HEK293 (cell line): ENCODE data around the gene STRA8.

Source experiments
- BCL11B ChIP-seq: fragments of 450-650 bp; formaldehyde crosslinking; IDR thresholded peaks from 2 replicates; pipeline ENCODE4 v1.5.1; 2016; ENCODE audit warnings: low read depth, missing biosample characterization, missing genetic modification characterization
- EGR2 ChIP-seq: fragments of 450-650 bp; formaldehyde crosslinking; IDR thresholded peaks from 2 replicates; pipeline ENCODE4 v1.5.1; 2016; ENCODE audit warnings: low read depth, missing biosample characterization, missing genetic modification characterization
- ELK4 ChIP-seq: IDR thresholded peaks from 2 replicates; pipeline ENCODE4 v1.6.1; 2011; ENCODE audit warnings: mild to moderate bottlenecking, low read depth, low read length, borderline replicate concordance
- KLF10 ChIP-seq: fragments of 450-650 bp; IDR thresholded peaks from 2 replicates; pipeline ENCODE4 v1.5.1; 2018; ENCODE audit warnings: missing biosample characterization, mild to moderate bottlenecking, missing genetic modification characterization
- MEIS1 ChIP-seq: sonication (generic); formaldehyde crosslinking; IDR thresholded peaks from 2 replicates; pipeline ENCODE4 v1.8.1; 2022; ENCODE audit warnings: missing genetic modification reagents, mild to moderate bottlenecking, borderline replicate concordance
- PRDM6 ChIP-seq: fragments of 450-650 bp; formaldehyde crosslinking; IDR thresholded peaks from 2 replicates; pipeline ENCODE4 v1.5.1; 2017; ENCODE audit warnings: missing biosample characterization, missing genetic modification characterization
- REST ChIP-seq: fragments of 450-650 bp; formaldehyde crosslinking; IDR thresholded peaks from 2 replicates; pipeline ENCODE4 v1.5.1; 2016; ENCODE audit warnings: missing biosample characterization, missing genetic modification characterization
- ZBTB17 ChIP-seq: fragments of 450-650 bp; formaldehyde crosslinking; IDR thresholded peaks from 2 replicates; pipeline ENCODE4 v1.5.1; 2016; ENCODE audit warnings: missing biosample characterization, missing genetic modification characterization
- ZBTB44 ChIP-seq: fragments of 450-650 bp; IDR thresholded peaks from 2 replicates; pipeline ENCODE4 v1.5.1; 2018; ENCODE audit warnings: missing biosample characterization, mild to moderate bottlenecking, missing genetic modification characterization
- ZBTB48 ChIP-seq: fragments of 450-650 bp; formaldehyde crosslinking; IDR thresholded peaks from 2 replicates; pipeline ENCODE4 v1.5.1; 2016; ENCODE audit warnings: missing biosample characterization, missing genetic modification characterization
- ZEB2 ChIP-seq: fragments of 450-650 bp; formaldehyde crosslinking; IDR thresholded peaks from 2 replicates; pipeline ENCODE4 v1.5.1; 2016; ENCODE audit warnings: missing biosample characterization, missing genetic modification characterization
- ZIC2 ChIP-seq: fragments of 450-650 bp; formaldehyde crosslinking; IDR thresholded peaks from 2 replicates; pipeline ENCODE4 v1.5.1; 2016; ENCODE audit warnings: missing biosample characterization, missing genetic modification characterization
- ZNF112 ChIP-seq: fragments of 450-650 bp; formaldehyde crosslinking; IDR thresholded peaks from 2 replicates; pipeline ENCODE4 v1.5.0; 2017; ENCODE audit warnings: missing biosample characterization, missing genetic modification characterization
- ZNF239 ChIP-seq: fragments of 450-650 bp; formaldehyde crosslinking; IDR thresholded peaks from 2 replicates; pipeline ENCODE4 v1.5.1; 2016; ENCODE audit warnings: missing biosample characterization, missing genetic modification characterization
- ZNF37A ChIP-seq: fragments of 450-650 bp; IDR thresholded peaks from 2 replicates; pipeline ENCODE4 v1.5.1; 2018; ENCODE audit warnings: missing biosample characterization, missing genetic modification characterization
- ZNF391 ChIP-seq: fragments of 450-650 bp; formaldehyde crosslinking; IDR thresholded peaks from 2 replicates; pipeline ENCODE4 v1.5.1; 2016; ENCODE audit warnings: low read depth, missing biosample characterization, missing genetic modification characterization, borderline replicate concordance
- ZNF394 ChIP-seq: fragments of 450-650 bp; formaldehyde crosslinking; IDR thresholded peaks from 2 replicates; pipeline ENCODE4 v1.5.1; 2016; ENCODE audit warnings: missing biosample characterization, missing genetic modification characterization, mild to moderate bottlenecking, moderate library complexity, borderline replicate concordance
- ZNF518A ChIP-seq: fragments of 450-650 bp; formaldehyde crosslinking; conservative IDR thresholded peaks from 2 replicates; pipeline ENCODE4 v1.5.1; 2016; ENCODE audit warnings: low read depth, missing biosample characterization, missing genetic modification characterization
- ZNF548 ChIP-seq: fragments of 450-650 bp; formaldehyde crosslinking; IDR thresholded peaks from 2 replicates; pipeline ENCODE4 v1.5.1; 2016; ENCODE audit warnings: missing biosample characterization, missing genetic modification characterization
- ZNF585B ChIP-seq: fragments of 450-650 bp; formaldehyde crosslinking; IDR thresholded peaks from 2 replicates; pipeline ENCODE4 v1.5.1; 2016; ENCODE audit warnings: missing biosample characterization, missing genetic modification characterization
- ZNF645 ChIP-seq: fragments of 450-650 bp; formaldehyde crosslinking; IDR thresholded peaks from 2 replicates; pipeline ENCODE4; 2016; ENCODE audit warnings: missing biosample characterization, missing genetic modification characterization
- ZNF664 ChIP-seq: fragments of 450-650 bp; formaldehyde crosslinking; IDR thresholded peaks from 2 replicates; pipeline ENCODE4 v1.5.1; 2016; ENCODE audit warnings: missing biosample characterization, missing genetic modification characterization
- ZNF701 ChIP-seq: fragments of 450-650 bp; formaldehyde crosslinking; IDR thresholded peaks from 2 replicates; pipeline ENCODE4 v1.5.1; 2016; ENCODE audit warnings: missing biosample characterization, missing genetic modification characterization
- ZNF837 ChIP-seq: fragments of 450-650 bp; formaldehyde crosslinking; IDR thresholded peaks from 2 replicates; pipeline ENCODE4 v1.5.1; 2016; ENCODE audit warnings: missing biosample characterization, missing genetic modification characterization
- ZSCAN23 ChIP-seq: fragments of 450-650 bp; formaldehyde crosslinking; IDR thresholded peaks from 2 replicates; pipeline ENCODE4 v1.5.1; 2016; ENCODE audit warnings: missing biosample characterization, missing genetic modification characterization
- ZSCAN30 ChIP-seq: fragments of 450-650 bp; IDR thresholded peaks from 2 replicates; pipeline ENCODE4 v1.5.1; 2018; ENCODE audit warnings: missing biosample characterization, mild to moderate bottlenecking, missing genetic modification characterization, moderate library complexity

STRA8 gene

GRCh38 chr7:135281363-135281949, 47.8 kb downstream of the STRA8 start (continued):
- TF ChIP-seq BCL11B (tag by site-specific recombination) = no peak
- TF ChIP-seq ZEB2 (tag by site-specific recombination) = peak; percentile 46; the same call in 1 of the 2 replicates
- TF ChIP-seq MEIS1 (CRISPR knock-in tag) = no peak
- 0 out of 2 replicates have a peak, but pooled peaks have one; percentile 38 for TF ChIP-seq KLF10 (tag by site-specific recombination)
- TF ChIP-seq ZNF37A (tag by site-specific recombination) = no peak
- no peak for TF ChIP-seq PRDM6 (tag by site-specific recombination)
- TF ChIP-seq ZBTB48 = no peak
- no peak for TF ChIP-seq ZNF548 (tag by site-specific recombination)
- no peak for TF ChIP-seq ZNF391 (tag by site-specific recombination)
- 0 out of 2 replicates have a peak, but pooled peaks have one; percentile 17 for TF ChIP-seq REST (tag by site-specific recombination)
- 0 out of 2 replicates have a peak, but pooled peaks have one; percentile 6 for TF ChIP-seq ZBTB44 (tag by site-specific recombination)
- peak; percentile 40; the same call in 1 of the 2 replicates for TF ChIP-seq ZSCAN30 (tag by site-specific recombination)
- TF ChIP-seq ZBTB17 = no peak
- no peak for TF ChIP-seq ZNF701 (tag by site-specific recombination)
- TF ChIP-seq ZIC2 (tag by site-specific recombination) = no peak
- no peak for TF ChIP-seq ZNF664 (tag by site-specific recombination)
- TF ChIP-seq ZNF239 = no peak
- TF ChIP-seq ZNF518A (tag by site-specific recombination) = 0 out of 2 replicates have a peak, but pooled peaks have one; percentile 20
- TF ChIP-seq ZSCAN23 (tag by site-specific recombination) = no peak
- TF ChIP-seq ZNF112 (tag by site-specific recombination) = no peak
- no peak for TF ChIP-seq EGR2 (tag by site-specific recombination)
- no peak for TF ChIP-seq ZNF585B (tag by site-specific recombination)
- 0 out of 2 replicates have a peak, but pooled peaks have one; percentile 13 for TF ChIP-seq ZNF394 (tag by site-specific recombination)
- no peak for TF ChIP-seq ZNF645
- TF ChIP-seq ELK4 = no peak
- TF ChIP-seq ZNF837 = no peak
